NCI-H2227 (cell line): ENCODE measurements around the gene PIN1.

Source experiments
- DNase-seq: peaks from one replicate; lab custom pipeline; 2025; ENCODE audit not compliant: unreplicated experiment; lab: John Stamatoyannopoulos, UW

Gene PIN1

DNA sequence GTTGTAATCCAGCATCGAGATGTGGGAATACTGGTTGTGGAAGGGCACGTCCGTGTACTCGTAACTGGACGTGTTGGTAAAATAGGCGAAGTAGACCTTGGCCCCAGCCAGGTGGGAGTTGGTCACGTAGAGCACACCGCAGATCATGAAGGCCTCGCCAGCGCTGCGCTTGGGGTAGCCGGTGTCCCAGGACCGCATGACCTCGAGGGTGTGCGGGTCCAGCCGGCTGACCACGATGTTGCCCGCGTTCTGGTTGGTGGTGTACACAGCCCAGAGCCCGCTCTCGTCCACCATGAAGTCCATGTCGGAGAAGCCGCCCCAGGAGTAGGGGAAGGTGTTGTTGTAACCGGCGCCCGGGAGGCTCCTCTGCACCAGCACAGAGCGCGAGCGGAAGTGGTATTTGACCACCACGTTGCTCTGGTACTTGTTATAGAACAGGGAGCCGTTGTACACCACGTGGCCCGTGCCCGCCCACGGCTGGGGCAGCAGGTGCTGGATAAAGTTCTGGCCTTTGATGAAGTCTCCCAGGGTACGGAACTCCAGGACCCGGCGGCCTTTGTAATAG, 19.2 kb downstream of the PIN1 start:
- DNase-seq, result no peak

DNA sequence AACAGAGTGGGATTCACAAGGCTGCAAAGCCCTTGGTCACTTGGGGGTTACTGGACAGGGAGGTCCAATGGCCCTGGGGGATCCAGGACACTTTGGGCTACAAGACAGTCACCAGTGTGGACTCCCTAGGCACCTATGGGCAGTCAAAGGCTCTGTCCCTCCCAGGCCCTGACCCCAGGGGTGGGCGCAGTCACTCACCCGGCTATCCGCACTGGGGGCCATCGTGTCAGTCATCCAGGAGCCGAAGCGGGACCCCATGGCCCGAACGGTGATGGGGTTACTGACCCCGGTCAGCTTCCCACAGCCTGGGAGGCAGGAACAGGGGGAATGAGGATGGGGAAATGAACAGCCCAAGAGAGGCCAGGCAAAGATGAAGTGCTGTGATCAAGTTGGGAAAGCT, 21.5 kb downstream of the PIN1 start:
- DNase-seq, result no peak

GRCh38 chr19:9857076-9857721, 22.1 kb downstream of the PIN1 start:
- no peak for DNase-seq

- DNase-seq, result no peak
Measured at GRCh38 chr19:9857920-9858746, 23.0 kb downstream of the PIN1 start.

- no peak for DNase-seq
Measured at GRCh38 chr19:9858766-9859165, 23.6 kb downstream of the PIN1 start.

GRCh38 chr19:9860407-9860806, 25.3 kb downstream of the PIN1 start:
- DNase-seq, result no peak

GRCh38 chr19:9861503-9861902, 26.4 kb downstream of the PIN1 start:
- DNase-seq, result no peak

GRCh38 chr19:9862938-9863337, 27.8 kb downstream of the PIN1 start:
- DNase-seq, result no peak

GRCh38 chr19:9863759-9864158, 28.6 kb downstream of the PIN1 start:
- no peak for DNase-seq

GRCh38 chr19:9865732-9866501, 30.8 kb downstream of the PIN1 start:
- peak; percentile 33 for DNase-seq

- no peak for DNase-seq
Measured at GRCh38 chr19:9868983-9869617, 34.0 kb downstream of the PIN1 start.

GRCh38 chr19:9871626-9872338, 36.7 kb downstream of the PIN1 start:
- no peak for DNase-seq

DNA sequence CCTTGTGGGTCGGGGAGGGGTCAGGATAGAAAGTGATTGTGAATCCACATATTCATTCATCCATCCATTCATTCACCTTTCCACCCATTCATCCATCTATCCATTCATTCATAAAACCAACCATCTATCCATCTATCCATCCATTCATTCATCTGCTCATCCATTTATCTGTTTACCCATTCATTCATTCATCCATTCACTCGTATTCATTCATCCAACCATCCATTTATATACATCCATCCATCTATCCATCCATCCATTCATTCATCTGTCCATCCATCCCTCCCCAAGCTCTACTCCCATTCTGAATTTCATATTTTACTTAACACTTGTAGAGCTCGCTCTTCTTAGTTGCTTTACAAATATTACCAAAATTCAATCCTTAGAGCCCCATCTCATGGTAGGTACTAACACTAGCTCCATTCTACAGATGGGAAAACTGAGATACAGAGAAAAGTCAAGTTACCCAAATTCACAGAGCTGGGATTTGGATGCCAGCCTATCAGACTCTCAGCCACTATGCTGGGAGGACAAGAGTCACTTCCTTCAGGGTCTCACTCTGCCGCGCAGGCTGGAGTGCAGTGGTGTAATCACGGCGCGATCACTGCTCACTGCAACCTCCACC, 37.6 kb downstream of the PIN1 start:
- no peak for DNase-seq

GRCh38 chr19:9875031-9875627, 40.0 kb downstream of the PIN1 start:
- no peak for DNase-seq

- no peak for DNase-seq
Measured at GRCh38 chr19:9875796-9876195, 40.7 kb downstream of the PIN1 start.

DNA sequence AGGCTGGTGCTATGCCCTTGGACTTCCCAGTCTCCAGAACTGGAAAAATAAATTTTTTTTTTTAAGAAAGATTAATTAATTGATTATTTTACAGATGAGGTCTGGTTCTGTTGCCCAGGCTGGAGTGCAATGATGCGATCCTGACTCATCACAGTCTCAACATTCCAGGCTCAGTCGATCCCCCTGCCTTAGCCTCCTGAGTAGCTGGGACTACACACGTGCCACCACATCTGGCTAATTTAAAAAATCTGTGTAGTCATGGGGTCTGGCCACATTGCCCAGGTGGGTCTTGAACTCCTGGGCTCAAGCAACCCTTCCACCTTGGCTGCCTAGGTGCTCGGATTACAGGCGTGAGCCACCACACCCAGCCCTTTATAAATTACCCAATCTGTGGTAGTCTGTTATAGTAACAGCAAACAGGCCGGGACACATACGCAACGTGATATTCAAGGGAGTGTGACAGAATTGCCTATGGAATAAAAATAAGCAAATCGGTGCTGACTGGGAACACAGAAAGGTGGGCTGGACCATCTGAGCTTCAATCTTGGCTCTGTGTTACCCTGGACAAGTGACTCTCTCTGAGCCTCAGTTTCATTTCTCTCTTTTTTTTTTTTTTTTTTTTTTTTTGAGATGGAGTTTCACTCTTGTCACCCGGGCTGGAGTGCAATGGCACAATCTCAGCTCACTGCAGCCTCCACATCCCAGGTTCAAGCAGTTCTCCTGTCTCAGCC, 42.8 kb downstream of the PIN1 start:
- no peak for DNase-seq

- no peak for DNase-seq
Measured at GRCh38 chr19:9878511-9879196, 43.5 kb downstream of the PIN1 start.

- DNase-seq, result no peak
Measured at GRCh38 chr19:9881720-9882119, 46.6 kb downstream of the PIN1 start.
